ENCODE data around the gene DLG4.
A peak's percentile ranks its signal among the peaks of the same experiment; 100 is the strongest.

DLG4 gene

GRCh38 chr17:7243453-7243729, 23.8 kb upstream of the DLG4 start:
- Histone ChIP-seq H3K9ac (peak overlapping the region; percentile 91 to 100 (median 96)), H3K4me3 (peak overlapping the region; percentile 86 to 99 (median 90); a peak in 19 of 20 replicates), H3K4me2 (peak overlapping the region; percentile 87 to 100 (median 97)), H3K36me3 (peaks cover 42 to 64% (median 52%) of the 10 kb centered on the region in 11 experiments), H3K9me3 (replicated peaks in 1 of 11) (no peaks in the 10 kb centered on the region), H3K27ac (peak overlapping the region; percentile 85 to 100 (median 96); a peak in 21 of 22 replicates), H3K4me1 (peaks cover 20 to 38% (median 26%) of the 10 kb centered on the region in 10 experiments), H3K27me3 (no peaks in the 10 kb centered on the region), H4K20me1 (peaks cover 5 to 35% (median 22%) of the 10 kb centered on the region in 11 experiments; a peak in 17 of 22 replicates)
- no peak for TF ChIP-seq Cebpa-rat (IDR thresholded peaks at IDR 0.05)

GRCh38 chr17:7242717-7243452, 23.2 kb upstream of the DLG4 start:
- Histone ChIP-seq H3K4me3 (peak overlapping the region; percentile 86 to 99 (median 90)), H4K20me1 (peaks cover 4 to 30% (median 17%) of the 10 kb centered on the region in 11 experiments; a peak in 15 of 22 replicates), H3K4me1 (peaks cover 19 to 33% (median 24%) of the 10 kb centered on the region in 10 experiments), H3K27me3 (no peaks in the 10 kb centered on the region), H3K4me2 (peak overlapping the region; percentile 87 to 100 (median 97)), H3K9me3 (replicated peaks in 1 of 11) (no peaks in the 10 kb centered on the region), H3K36me3 (peaks cover 42 to 62% (median 52%) of the 10 kb centered on the region in 11 experiments), H3K27ac (peak overlapping the region; percentile 85 to 100 (median 96)), H3K9ac (peak overlapping the region; percentile 91 to 100 (median 96))
- TF ChIP-seq Cebpa-rat (IDR thresholded peaks at IDR 0.05) = no peak

- Histone ChIP-seq H3K36me3 (peaks cover 37 to 58% (median 52%) of the 10 kb centered on the region in 11 experiments), H4K20me1 (peaks cover 5 to 28% (median 17%) of the 10 kb centered on the region in 11 experiments; a peak in 20 of 22 replicates), H3K27ac (peak within 1 kb of the TSS; percentile 85 to 100 (median 96)), H3K9me3 (replicated peaks in 1 of 11) (no peaks in the 10 kb centered on the region), H3K4me3 (peak within 1 kb of the TSS; percentile 86 to 99 (median 90)), H3K9ac (peak within 1 kb of the TSS; percentile 91 to 100 (median 96)), H3K27me3 (no peaks in the 10 kb centered on the region), H3K4me1 (peaks cover 18 to 32% (median 30%) of the 10 kb centered on the region in 10 experiments), H3K4me2 (peak within 1 kb of the TSS; percentile 87 to 100 (median 97))
- TF ChIP-seq Cebpa-rat (IDR thresholded peaks at IDR 0.05) = no peak
Measured at GRCh38 chr17:7241783-7242716, 22.4 kb upstream of the DLG4 start, which contains the start of gene GABARAP. Gene GABARAP, minus strand, starts transcription at chr17:7242449. Its CDS starts 119 bp downstream, at chr17:7242330.

GRCh38 chr17:7241090-7241733, 21.6 kb upstream of the DLG4 start:
- TF ChIP-seq Cebpa-rat (IDR thresholded peaks at IDR 0.05) = no peak
- H3K4me3 ChIP-seq = peak overlapping the region; percentile 86 to 99 (median 90)
- H3K9ac ChIP-seq = peak overlapping the region; percentile 91 to 100 (median 96)
- H3K27ac ChIP-seq = peak overlapping the region; percentile 85 to 100 (median 96)
- H3K4me2 ChIP-seq = peak overlapping the region; percentile 87 to 100 (median 97)
- peaks cover 27 to 40% (median 38%) of the 10 kb centered on the region in 10 experiments for H3K4me1 ChIP-seq
- H3K9me3 ChIP-seq (replicated peaks in 1 of 11) = no peaks in the 10 kb centered on the region
- no peaks in the 10 kb centered on the region for H3K27me3 ChIP-seq
- peaks cover 37 to 58% (median 52%) of the 10 kb centered on the region in 11 experiments for H3K36me3 ChIP-seq
- peaks cover 12 to 28% (median 18%) of the 10 kb centered on the region in 11 experiments; a peak in 20 of 22 replicates for H4K20me1 ChIP-seq

- Histone ChIP-seq H3K9ac (peak overlapping the region; percentile 91 to 100 (median 96)), H3K27ac (peak overlapping the region; percentile 85 to 100 (median 96); a peak in 21 of 22 replicates), H3K4me2 (peak overlapping the region; percentile 87 to 100 (median 97)), H3K27me3 (no peaks in the 10 kb centered on the region), H3K4me3 (peak overlapping the region; percentile 86 to 99 (median 90)), H3K9me3 (replicated peaks in 1 of 11) (no peaks in the 10 kb centered on the region), H4K20me1 (peaks cover 12 to 31% (median 23%) of the 10 kb centered on the region in 11 experiments; a peak in 20 of 22 replicates), H3K4me1 (peaks cover 35 to 49% (median 47%) of the 10 kb centered on the region in 10 experiments), H3K36me3 (peaks cover 37 to 58% (median 52%) of the 10 kb centered on the region in 11 experiments)
- no peak for TF ChIP-seq Cebpa-rat (IDR thresholded peaks at IDR 0.05)
Measured at GRCh38 chr17:7240375-7240774, 20.7 kb upstream of the DLG4 start.

- peaks cover 34 to 55% (median 50%) of the 10 kb centered on the region in 11 experiments for H3K36me3 ChIP-seq
- H4K20me1 ChIP-seq = peaks cover 16 to 35% (median 28%) of the 10 kb centered on the region in 11 experiments; a peak in 20 of 22 replicates
- peak within 1 kb of the TSS; percentile 88 to 99 (median 96) for H3K4me3 ChIP-seq
- peak within 1 kb of the TSS; percentile 87 to 100 (median 97) for H3K4me2 ChIP-seq
- H3K9ac ChIP-seq = peak within 1 kb of the TSS; percentile 96 to 100 (median 97)
- no peaks in the 10 kb centered on the region for H3K27me3 ChIP-seq
- no peaks in the 10 kb centered on the region for H3K9me3 ChIP-seq (replicated peaks in 1 of 11)
- no peak for TF ChIP-seq Cebpa-rat (IDR thresholded peaks at IDR 0.05)
- H3K27ac ChIP-seq = peak within 1 kb of the TSS; percentile 86 to 100 (median 96)
- peaks cover 44 to 58% (median 55%) of the 10 kb centered on the region in 10 experiments for H3K4me1 ChIP-seq
Measured at GRCh38 chr17:7239091-7240027, 19.7 kb upstream of the DLG4 start, which contains the start of gene PHF23. Gene PHF23, minus strand, starts transcription at chr17:7239457. Its CDS starts 178 bp downstream, at chr17:7239279.

GRCh38 chr17:7238420-7239090, 18.9 kb upstream of the DLG4 start:
- no peak for TF ChIP-seq Cebpa-rat (IDR thresholded peaks at IDR 0.05)
- H4K20me1 ChIP-seq = peaks cover 16 to 35% (median 28%) of the 10 kb centered on the region in 11 experiments; a peak in 20 of 22 replicates

More at GRCh38 chr17:7238420-7239090, 18.9 kb upstream of the DLG4 start:
- H3K27me3 ChIP-seq = no peaks in the 10 kb centered on the region
- H3K4me2 ChIP-seq = peak overlapping the region in 10 of 11 experiments; percentile 20 to 55 (median 48); a peak in 18 of 22 replicates
- H3K9ac ChIP-seq = peak overlapping the region; percentile 95 to 98 (median 97)
- peak overlapping the region; percentile 88 to 97 (median 96) for H3K4me3 ChIP-seq
- peaks cover 36 to 57% (median 55%) of the 10 kb centered on the region in 10 experiments for H3K4me1 ChIP-seq
- peaks cover 27 to 47% (median 42%) of the 10 kb centered on the region in 11 experiments for H3K36me3 ChIP-seq
- peak overlapping the region; percentile 86 to 97 (median 93) for H3K27ac ChIP-seq
- H3K9me3 ChIP-seq (replicated peaks in 1 of 11) = no peaks in the 10 kb centered on the region

All from BLaER1 treated with 17β-estradiol and CSF1 and Interleukin-3, amounts not matched to agents 10 nM and 100 nM (cell line).